ENCODE data around the gene DBNDD2.
A peak's percentile ranks its signal among the peaks of the same experiment; 100 is the strongest.

Gene DBNDD2

DNA sequence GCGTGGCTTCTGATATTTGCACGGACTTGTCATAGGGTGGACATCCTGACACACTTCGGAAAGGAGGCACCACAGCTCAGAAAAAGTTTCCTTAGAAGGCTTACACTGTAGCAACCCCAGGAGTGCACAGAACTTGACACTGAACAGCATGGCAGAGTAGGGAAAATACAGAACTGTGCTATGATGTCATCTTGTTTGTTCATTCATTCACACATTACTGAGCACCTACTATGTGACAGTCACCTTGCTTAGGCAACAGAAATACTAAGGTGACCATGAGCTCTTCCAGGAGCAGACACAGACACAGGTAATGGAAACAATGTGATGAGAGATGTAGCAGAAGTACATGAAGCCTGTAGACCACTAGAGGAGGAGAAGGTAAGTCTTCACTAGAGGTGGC is 5.4 kb downstream of the DBNDD2 start:
- H3K27me3 ChIP-seq (ENCODE audit: control insufficient read depth in 5 of 5, insufficient read depth in 4 of 5, low read length in 5 of 5), result no peaks in the 10 kb centered on the region
- H3K9ac ChIP-seq (ENCODE audit: low read length in 5 of 5), result no peak overlapping the region
- H3K27ac ChIP-seq (ENCODE audit: low read depth, low read length), result no peak overlapping the region
- H3K4me1 ChIP-seq (ENCODE audit: control insufficient read depth in 5 of 5, insufficient read depth in 5 of 5, low read length in 5 of 5), result peaks cover 4 to 29% (median 21%) of the 10 kb centered on the region in 5 donors
- H3K36me3 ChIP-seq (ENCODE audit: control insufficient read depth in 5 of 5, insufficient read depth in 5 of 5, low read length in 5 of 5), result peaks cover 6 to 27% (median 22%) of the 10 kb centered on the region in 5 donors
- no peaks in the 10 kb centered on the region for H3K9me3 ChIP-seq (ENCODE audit: control insufficient read depth in 5 of 5, low read length in 5 of 5)
- H3K4me3 ChIP-seq (ENCODE audit: low read depth in 1 of 5, low read length in 5 of 5), result no peak overlapping the region

DNA sequence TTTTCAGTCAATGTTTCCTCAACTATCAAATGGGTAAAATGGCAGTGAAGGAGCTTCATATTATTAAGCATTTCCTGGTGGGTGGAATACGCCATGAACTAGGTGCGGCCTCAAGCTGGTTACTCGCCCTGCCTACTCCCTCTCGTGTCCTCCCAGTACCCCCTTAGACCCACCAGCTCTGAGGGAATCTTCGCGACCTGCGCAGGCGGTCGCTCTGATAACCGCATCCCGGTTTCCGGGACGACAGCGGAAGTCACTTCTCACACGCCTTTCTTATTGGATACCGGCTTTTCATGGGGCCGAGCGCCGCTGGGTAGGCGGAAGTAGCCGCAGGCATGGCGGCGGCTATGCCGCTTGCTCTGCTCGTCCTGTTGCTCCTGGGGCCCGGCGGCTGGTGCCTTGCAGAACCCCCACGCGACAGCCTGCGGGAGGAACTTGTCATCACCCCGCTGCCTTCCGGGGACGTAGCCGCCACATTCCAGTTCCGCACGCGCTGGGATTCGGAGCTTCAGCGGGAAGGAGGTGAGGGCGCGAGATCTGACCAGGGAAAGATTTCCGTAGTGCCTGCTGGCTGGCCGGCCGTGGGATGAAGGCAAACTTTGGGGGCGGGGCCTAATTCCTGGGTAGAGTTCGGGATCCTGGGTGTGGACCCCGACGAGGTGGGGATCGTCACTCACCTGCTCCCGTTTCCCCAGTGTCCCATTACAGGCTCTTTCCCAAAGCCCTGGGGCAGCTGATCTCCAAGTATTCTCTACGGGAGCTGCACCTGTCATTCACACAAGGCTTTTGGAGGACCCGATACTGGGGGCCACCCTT is 7.9 kb downstream of the DBNDD2 start, which contains the start of gene PIGT:
TSS of gene PIGT (plus strand) at position 320 of the 816 bp plus-strand sequence. CDS start at position 336, 16 bp downstream.
- no peaks in the 10 kb centered on the region for H3K27me3 ChIP-seq (ENCODE audit: control insufficient read depth in 5 of 5, insufficient read depth in 4 of 5, low read length in 5 of 5)
- H3K36me3 ChIP-seq (ENCODE audit: control insufficient read depth in 5 of 5, insufficient read depth in 5 of 5, low read length in 5 of 5), result peaks cover 4 to 34% (median 32%) of the 10 kb centered on the region in 5 donors
- H3K9me3 ChIP-seq (ENCODE audit: control insufficient read depth in 5 of 5, low read length in 5 of 5), result no peaks in the 10 kb centered on the region
- H3K4me3 ChIP-seq (ENCODE audit: low read depth in 1 of 5, low read length in 5 of 5), result peak within 1 kb of the TSS; percentile 91 to 97 (median 91)
- peaks cover 4 to 34% (median 25%) of the 10 kb centered on the region in 5 donors for H3K4me1 ChIP-seq (ENCODE audit: control insufficient read depth in 5 of 5, insufficient read depth in 5 of 5, low read length in 5 of 5)
- peak within 1 kb of the TSS; percentile 77 to 96 (median 95) for H3K9ac ChIP-seq (ENCODE audit: low read length in 5 of 5)
- H3K27ac ChIP-seq (ENCODE audit: low read depth, low read length), result peak within 1 kb of the TSS; percentile 81

DNA sequence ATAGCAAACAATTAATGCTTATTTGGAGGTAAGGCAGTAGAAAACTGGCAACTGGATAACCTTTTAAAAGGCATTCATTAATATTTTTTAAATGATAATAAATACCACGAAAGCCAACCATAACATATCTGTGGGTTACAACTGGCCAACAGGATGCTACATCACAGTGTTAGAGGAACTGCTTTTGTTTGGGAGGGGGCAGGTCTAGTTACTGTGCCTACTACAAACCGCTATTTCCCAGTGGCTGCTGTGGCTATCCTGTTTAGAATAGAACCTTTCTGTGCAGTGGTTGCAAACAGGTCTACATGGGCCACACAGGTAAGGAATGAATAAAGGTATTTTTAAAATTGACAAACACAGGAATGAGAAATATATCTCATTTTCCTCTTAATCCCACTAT is 8.8 kb downstream of the DBNDD2 start:
- no peaks in the 10 kb centered on the region for H3K27me3 ChIP-seq (ENCODE audit: control insufficient read depth in 5 of 5, insufficient read depth in 4 of 5, low read length in 5 of 5)
- H3K4me1 ChIP-seq (ENCODE audit: control insufficient read depth in 5 of 5, insufficient read depth in 5 of 5, low read length in 5 of 5), result peaks cover 4 to 34% (median 25%) of the 10 kb centered on the region in 5 donors
- peak overlapping the region in 4 of 5 donors; percentile 77 to 96 (median 91) for H3K9ac ChIP-seq (ENCODE audit: low read length in 5 of 5)
- peaks cover 8 to 38% (median 35%) of the 10 kb centered on the region in 5 donors for H3K36me3 ChIP-seq (ENCODE audit: control insufficient read depth in 5 of 5, insufficient read depth in 5 of 5, low read length in 5 of 5)
- no peaks in the 10 kb centered on the region for H3K9me3 ChIP-seq (ENCODE audit: control insufficient read depth in 5 of 5, low read length in 5 of 5)
- H3K4me3 ChIP-seq (ENCODE audit: low read depth in 1 of 5, low read length in 5 of 5), result peak overlapping the region; percentile 91 to 97 (median 91)
- no peak overlapping the region for H3K27ac ChIP-seq (ENCODE audit: low read depth, low read length)

DNA sequence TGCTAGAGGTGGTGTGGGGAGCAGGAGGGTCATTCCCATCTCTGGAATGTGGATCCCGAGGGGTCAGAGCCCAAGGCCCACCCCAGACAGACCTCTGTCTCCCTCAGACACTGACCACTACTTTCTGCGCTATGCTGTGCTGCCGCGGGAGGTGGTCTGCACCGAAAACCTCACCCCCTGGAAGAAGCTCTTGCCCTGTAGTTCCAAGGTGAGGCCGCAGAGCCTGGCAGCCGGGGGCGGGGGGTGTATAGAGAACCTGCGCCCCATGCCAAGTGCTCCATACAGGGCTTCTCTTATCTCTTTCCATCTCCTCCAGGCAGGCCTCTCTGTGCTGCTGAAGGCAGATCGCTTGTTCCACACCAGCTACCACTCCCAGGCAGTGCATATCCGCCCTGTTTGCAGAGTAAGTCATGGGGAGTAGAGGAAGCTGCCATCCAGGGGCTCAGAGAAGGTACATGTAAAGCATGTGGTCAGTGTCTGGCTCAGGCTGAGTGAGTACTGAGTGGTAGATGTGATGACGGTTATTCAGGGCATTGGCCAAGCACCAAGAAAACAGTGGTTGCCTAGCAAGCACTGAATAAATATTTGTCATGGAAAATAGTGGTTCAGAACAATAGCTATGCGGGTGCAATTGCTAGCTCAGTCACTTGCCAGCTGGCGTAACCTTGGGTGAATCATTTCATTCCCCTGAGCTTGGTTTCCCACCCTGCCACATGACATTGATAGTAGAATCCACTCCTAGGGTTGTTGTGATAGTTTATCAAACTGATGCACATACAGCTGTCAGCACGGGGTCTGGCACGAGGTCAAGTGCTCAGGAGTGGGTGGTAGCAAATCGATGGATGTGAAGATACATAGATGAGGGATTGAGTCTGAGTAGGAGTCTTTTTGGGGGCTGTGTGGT is 11.4 kb downstream of the DBNDD2 start:
- Histone ChIP-seq H3K4me1 (ENCODE audit: control insufficient read depth in 5 of 5, insufficient read depth in 5 of 5, low read length in 5 of 5) (peaks cover 4 to 34% (median 25%) of the 10 kb centered on the region in 5 donors), H3K36me3 (ENCODE audit: control insufficient read depth in 5 of 5, insufficient read depth in 5 of 5, low read length in 5 of 5) (peaks cover 14 to 60% (median 56%) of the 10 kb centered on the region in 5 donors), H3K27ac (ENCODE audit: low read depth, low read length) (peak overlapping the region; percentile 62), H3K9ac (ENCODE audit: low read length in 5 of 5) (no peak overlapping the region), H3K9me3 (ENCODE audit: control insufficient read depth in 5 of 5, low read length in 5 of 5) (no peaks in the 10 kb centered on the region), H3K27me3 (ENCODE audit: control insufficient read depth in 5 of 5, insufficient read depth in 4 of 5, low read length in 5 of 5) (no peaks in the 10 kb centered on the region), H3K4me3 (ENCODE audit: low read depth in 1 of 5, low read length in 5 of 5) (peak overlapping the region in 1 of 5 donors; percentile 11)

DNA sequence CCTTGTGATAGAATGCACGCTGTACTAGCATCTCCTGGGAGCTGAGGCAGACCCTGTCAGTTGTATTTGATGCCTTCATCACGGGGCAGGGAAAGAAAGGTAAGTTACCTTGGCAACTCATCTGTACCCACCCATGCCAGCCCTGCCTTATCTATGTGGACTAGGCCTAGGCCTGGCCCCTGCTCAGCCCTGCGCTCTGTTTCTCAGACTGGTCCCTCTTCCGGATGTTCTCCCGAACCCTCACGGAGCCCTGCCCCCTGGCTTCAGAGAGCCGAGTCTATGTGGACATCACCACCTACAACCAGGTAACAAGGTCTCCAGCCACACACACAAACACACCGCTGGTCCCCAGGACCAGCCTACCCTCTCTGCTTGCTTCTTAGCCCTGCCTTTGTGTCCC is 12.0 kb downstream of the DBNDD2 start:
- Histone ChIP-seq H3K9me3 (ENCODE audit: control insufficient read depth in 5 of 5, low read length in 5 of 5) (no peaks in the 10 kb centered on the region), H3K27ac (ENCODE audit: low read depth, low read length) (peak overlapping the region; percentile 24), H3K27me3 (ENCODE audit: control insufficient read depth in 5 of 5, insufficient read depth in 4 of 5, low read length in 5 of 5) (no peaks in the 10 kb centered on the region), H3K36me3 (ENCODE audit: control insufficient read depth in 5 of 5, insufficient read depth in 5 of 5, low read length in 5 of 5) (peaks cover 17 to 65% (median 61%) of the 10 kb centered on the region in 5 donors), H3K4me1 (ENCODE audit: control insufficient read depth in 5 of 5, insufficient read depth in 5 of 5, low read length in 5 of 5) (peaks cover 4 to 34% (median 24%) of the 10 kb centered on the region in 5 donors), H3K4me3 (ENCODE audit: low read depth in 1 of 5, low read length in 5 of 5) (no peak overlapping the region), H3K9ac (ENCODE audit: low read length in 5 of 5) (no peak overlapping the region)

DNA sequence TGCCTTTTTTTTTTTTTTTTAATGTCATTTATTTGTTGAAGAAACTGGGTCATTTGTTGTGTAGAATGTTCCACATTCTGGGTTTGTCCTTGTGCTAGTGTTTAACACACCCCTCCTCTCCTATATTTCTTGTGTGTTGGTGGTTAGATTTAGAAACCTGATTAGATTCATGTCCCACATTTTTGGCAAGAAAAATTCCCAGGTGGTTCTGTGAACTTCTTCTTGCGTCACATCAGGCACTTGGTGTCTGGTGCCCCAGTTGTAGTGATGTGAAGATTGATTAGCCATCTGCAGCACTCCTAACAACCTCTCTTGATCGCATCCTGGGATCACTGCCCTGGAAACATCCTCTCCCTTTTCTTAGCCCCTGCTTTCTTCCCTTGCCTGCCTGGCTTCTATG is 15.6 kb downstream of the DBNDD2 start:
- peaks cover 1 to 26% (median 11%) of the 10 kb centered on the region in 5 donors for H3K4me1 ChIP-seq (ENCODE audit: control insufficient read depth in 5 of 5, insufficient read depth in 5 of 5, low read length in 5 of 5)
- H3K27ac ChIP-seq (ENCODE audit: low read depth, low read length), result no peak overlapping the region
- H3K9ac ChIP-seq (ENCODE audit: low read length in 5 of 5), result no peak overlapping the region
- H3K27me3 ChIP-seq (ENCODE audit: control insufficient read depth in 5 of 5, insufficient read depth in 4 of 5, low read length in 5 of 5), result no peaks in the 10 kb centered on the region
- H3K9me3 ChIP-seq (ENCODE audit: control insufficient read depth in 5 of 5, low read length in 5 of 5), result no peaks in the 10 kb centered on the region
- H3K36me3 ChIP-seq (ENCODE audit: control insufficient read depth in 5 of 5, insufficient read depth in 5 of 5, low read length in 5 of 5), result peaks cover 17 to 75% (median 65%) of the 10 kb centered on the region in 5 donors
- no peak overlapping the region for H3K4me3 ChIP-seq (ENCODE audit: low read depth in 1 of 5, low read length in 5 of 5)

DNA sequence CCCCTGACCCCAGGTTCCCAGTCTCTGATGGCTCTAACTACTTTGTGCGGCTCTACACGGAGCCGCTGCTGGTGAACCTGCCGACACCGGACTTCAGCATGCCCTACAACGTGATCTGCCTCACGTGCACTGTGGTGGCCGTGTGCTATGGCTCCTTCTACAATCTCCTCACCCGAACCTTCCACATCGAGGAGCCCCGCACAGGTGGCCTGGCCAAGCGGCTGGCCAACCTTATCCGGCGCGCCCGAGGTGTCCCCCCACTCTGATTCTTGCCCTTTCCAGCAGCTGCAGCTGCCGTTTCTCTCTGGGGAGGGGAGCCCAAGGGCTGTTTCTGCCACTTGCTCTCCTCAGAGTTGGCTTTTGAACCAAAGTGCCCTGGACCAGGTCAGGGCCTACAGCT is 17.5 kb downstream of the DBNDD2 start:
- peaks cover 1 to 16% (median 4%) of the 10 kb centered on the region in 5 donors for H3K4me1 ChIP-seq (ENCODE audit: control insufficient read depth in 5 of 5, insufficient read depth in 5 of 5, low read length in 5 of 5)
- no peak overlapping the region for H3K4me3 ChIP-seq (ENCODE audit: low read depth in 1 of 5, low read length in 5 of 5)
- no peak overlapping the region for H3K9ac ChIP-seq (ENCODE audit: low read length in 5 of 5)
- H3K27me3 ChIP-seq (ENCODE audit: control insufficient read depth in 5 of 5, insufficient read depth in 4 of 5, low read length in 5 of 5), result no peaks in the 10 kb centered on the region
- H3K9me3 ChIP-seq (ENCODE audit: control insufficient read depth in 5 of 5, low read length in 5 of 5), result no peaks in the 10 kb centered on the region
- no peak overlapping the region for H3K27ac ChIP-seq (ENCODE audit: low read depth, low read length)
- peaks cover 17 to 56% (median 47%) of the 10 kb centered on the region in 5 donors for H3K36me3 ChIP-seq (ENCODE audit: control insufficient read depth in 5 of 5, insufficient read depth in 5 of 5, low read length in 5 of 5)

DNA sequence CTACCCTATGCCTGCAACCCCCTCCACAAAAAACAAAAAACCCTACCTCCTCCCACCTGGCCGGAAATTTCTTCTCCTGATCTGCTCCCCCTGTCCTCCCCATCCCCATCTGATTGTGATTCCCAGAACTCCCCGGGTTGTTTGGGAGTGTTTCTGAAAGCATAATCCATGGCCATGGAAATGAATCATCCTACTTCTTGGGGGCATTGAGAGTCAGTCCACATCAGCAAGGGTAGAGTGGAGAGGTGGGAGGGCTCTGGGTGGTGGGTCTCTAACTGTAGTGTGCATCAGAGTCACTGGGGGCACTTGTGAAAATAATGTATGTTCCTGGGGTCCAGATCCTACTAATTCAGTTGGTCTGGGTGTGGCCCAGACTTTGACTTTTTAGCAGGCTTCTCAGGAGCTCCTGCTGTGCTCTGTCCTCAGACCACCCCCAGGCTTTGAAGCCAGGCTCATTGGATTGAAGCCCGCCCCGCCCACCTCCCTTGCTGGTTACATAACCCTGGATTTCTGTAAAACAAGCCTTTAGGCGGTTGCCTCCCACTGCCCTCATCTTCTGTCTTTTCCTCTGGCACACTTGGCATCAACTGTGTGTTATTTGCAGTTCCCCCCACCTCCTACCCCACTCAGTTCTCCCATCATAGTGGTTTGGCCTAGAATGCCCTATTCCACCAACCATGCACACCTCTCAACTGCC is 18.4 kb downstream of the DBNDD2 start:
- peak overlapping the region in 1 of 5 donors; percentile 13 for H3K9ac ChIP-seq (ENCODE audit: low read length in 5 of 5)
- H3K36me3 ChIP-seq (ENCODE audit: control insufficient read depth in 5 of 5, insufficient read depth in 5 of 5, low read length in 5 of 5), result peaks cover 13 to 47% (median 38%) of the 10 kb centered on the region in 5 donors
- H3K9me3 ChIP-seq (ENCODE audit: control insufficient read depth in 5 of 5, low read length in 5 of 5), result no peaks in the 10 kb centered on the region
- no peak overlapping the region for H3K4me3 ChIP-seq (ENCODE audit: low read depth in 1 of 5, low read length in 5 of 5)
- H3K4me1 ChIP-seq (ENCODE audit: control insufficient read depth in 5 of 5, insufficient read depth in 5 of 5, low read length in 5 of 5), result peaks cover 1 to 16% (median 4%) of the 10 kb centered on the region in 5 donors
- no peaks in the 10 kb centered on the region for H3K27me3 ChIP-seq (ENCODE audit: control insufficient read depth in 5 of 5, insufficient read depth in 4 of 5, low read length in 5 of 5)
- H3K27ac ChIP-seq (ENCODE audit: low read depth, low read length), result peak overlapping the region; percentile 21

Measured in subcutaneous abdominal adipose tissue (tissue), 5 donors.